Raji (cell line): ENCODE results near the gene CHRNA5.

ENCODE experiments used
- POLR2A ChIP-seq: IDR thresholded peaks from 2 replicates; pipeline ENCODE4 v1.6.1; 2011; ENCODE audit warnings: low read depth, low read length, control low read depth; ENCODE audit not compliant: insufficient read depth

CHRNA5 gene

DNA sequence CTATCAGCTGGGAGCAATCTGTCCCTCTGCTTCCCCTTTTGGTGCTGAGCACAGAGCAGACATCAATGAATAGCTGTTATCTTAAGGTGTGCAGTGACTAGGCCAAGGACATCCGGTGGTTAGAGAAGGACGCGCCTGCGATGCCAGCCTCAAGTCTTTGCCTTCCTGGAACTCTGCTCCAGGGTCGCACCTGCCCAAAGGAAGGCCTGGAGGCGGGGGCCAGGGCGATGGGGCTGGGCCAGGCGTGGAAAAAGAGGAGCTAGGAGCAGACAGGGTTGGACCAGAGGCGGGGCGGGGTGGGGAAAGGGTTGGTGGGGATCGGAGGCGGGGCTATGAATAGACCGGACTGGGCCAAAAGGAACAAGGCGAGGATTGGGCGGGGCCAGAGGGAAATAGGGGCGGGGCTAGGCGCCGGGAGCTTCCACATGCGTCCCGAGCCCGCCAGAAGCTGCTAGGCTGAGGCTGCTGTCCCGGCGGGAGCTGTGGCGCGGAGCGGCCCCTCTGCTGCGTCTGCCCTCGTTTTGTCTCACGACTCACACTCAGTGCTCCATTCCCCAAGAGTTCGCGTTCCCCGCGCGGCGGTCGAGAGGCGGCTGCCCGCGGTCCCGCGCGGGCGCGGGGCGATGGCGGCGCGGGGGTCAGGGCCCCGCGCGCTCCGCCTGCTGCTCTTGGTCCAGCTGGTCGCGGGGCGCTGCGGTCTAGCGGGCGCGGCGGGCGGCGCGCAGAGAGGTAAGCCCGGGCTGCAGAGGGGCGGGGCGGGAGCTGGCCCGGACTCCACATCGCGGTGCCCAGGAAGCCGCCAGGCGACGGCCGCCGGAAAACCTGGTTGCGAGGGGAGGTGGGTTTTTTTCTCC, at the start of gene CHRNA5:
Gene CHRNA5 (plus strand): TSS at position 424 of the 854 bp plus-strand sequence. CDS start 200 bp downstream, at position 624.
- peak; percentile 96 for TF ChIP-seq POLR2A

DNA sequence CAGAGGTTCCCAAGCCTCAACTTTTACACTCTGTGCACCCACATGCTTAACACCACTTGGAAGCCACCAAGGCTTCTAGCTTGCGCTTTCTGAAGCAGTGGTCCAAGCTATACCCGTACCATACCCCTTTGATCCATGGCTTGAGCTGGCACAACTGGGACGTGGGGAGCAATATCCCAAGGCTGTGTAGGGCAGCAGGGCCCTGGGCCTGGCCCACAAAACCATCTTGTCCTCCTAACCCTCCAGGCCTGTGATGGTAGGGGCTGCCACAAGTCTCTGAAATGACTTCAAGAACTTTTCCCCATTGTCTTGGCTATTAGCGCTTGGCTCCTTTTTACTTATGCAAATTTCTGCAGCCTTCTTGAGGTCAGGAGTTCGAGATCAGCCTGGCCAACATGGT, 41.1 kb upstream of the CHRNA5 start:
- TF ChIP-seq POLR2A = no peak

DNA sequence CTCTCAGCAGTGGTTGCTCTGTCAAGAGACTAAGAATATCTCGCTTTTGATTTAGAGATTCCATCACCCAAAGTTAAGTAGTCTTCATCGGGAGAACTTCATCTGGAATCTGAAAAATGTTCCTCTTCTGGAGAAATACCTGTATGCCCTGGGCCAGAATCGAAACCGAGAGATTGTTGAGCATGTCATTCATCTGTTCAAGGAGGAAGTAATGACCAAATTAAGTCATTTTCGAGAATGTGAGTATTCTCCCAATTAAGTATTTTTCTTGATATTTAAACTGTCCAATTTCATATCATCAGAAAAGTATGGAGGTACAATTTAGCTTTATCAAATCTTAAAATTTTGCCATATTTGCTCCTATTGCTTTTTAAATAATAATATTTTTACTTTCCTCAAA, 38.0 kb upstream of the CHRNA5 start:
- no peak for TF ChIP-seq POLR2A

DNA sequence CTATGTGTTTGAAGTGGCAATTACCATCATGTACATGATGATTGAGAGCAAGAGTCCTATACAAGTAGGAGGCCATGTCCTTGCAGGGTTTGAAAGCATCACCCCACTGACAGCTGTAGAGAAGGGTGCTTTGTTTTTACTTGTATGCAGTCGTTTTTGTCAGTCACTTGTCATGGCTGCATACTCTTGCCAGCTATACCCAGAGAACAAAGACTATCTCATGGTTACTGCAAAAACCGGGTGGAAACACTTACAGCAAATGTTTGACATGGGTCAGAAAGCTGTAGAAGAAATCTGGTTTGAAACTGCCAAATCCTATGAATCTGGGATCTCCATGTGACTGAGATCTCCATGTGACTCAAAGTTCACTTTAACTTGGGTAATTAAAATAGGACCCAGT, 32.0 kb upstream of the CHRNA5 start:
- no peak for TF ChIP-seq POLR2A

DNA sequence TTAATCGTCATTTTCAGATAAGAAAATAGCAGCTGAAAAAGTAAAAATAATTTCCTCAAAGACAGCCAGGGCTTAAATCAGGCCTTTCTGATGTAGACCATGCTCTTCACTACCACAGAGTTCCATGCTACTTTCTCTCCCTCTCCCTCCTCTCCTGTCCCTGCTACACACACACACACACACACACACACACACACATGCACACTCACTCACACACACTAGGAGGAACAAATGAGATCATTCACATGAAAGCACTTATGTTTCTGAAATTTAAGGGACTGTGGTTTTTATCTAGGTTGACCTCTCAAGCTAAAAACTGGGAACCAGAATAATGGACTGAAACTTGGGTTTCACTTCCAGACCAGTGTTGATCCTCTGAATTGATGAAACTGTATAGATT, 29.2 kb upstream of the CHRNA5 start:
- no peak for TF ChIP-seq POLR2A

DNA sequence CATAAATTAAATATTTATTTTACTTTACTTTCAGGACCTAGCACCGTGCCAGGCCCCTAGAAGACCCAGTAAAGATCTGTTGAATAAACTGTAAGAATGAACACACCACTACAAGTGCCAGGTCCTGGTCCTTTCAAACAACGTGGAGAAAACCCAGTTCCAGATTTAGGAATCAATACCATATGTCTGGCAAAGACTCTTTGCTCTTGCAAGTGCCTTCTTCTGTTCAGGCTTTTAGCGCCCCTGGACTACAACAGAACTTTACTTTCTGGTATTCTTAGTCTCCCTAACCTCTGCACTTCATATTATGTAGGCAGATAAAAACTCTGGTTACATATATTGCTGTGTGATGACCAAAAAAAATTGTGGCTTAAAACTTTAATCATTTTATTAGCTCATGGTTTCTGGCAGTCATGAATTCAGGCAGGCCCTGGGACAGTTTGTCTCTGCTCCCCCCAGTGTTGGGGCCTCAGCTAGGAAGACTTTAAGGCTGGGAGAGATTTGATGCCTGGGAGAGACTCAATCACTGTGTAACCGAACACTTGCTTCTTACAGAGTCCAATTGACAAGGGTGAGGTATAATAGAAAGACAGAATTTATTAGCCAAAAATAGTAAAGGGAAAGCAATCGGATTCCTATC, 27.9 kb upstream of the CHRNA5 start:
- TF ChIP-seq POLR2A = no peak

DNA sequence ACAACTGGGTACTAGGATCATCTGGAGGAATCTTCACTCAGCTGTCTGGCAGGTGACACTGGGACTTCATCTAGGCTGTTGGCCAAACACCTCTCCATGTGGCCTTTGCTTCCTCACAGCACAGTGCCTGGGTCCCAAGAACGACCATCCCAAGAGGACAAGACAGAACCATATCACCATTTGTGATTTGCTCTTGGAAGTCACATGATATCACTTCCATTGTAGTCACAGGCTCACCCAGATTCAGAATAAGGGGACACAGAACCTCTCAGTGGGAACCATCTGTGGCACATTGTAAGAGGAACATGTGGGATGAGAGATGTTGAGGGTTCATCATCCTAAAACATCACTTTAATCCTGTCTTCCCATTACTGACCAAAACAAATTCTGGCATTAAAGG, 27.0 kb upstream of the CHRNA5 start:
- TF ChIP-seq POLR2A = 0 out of 2 replicates have a peak, but pooled peaks have one; percentile 16

DNA sequence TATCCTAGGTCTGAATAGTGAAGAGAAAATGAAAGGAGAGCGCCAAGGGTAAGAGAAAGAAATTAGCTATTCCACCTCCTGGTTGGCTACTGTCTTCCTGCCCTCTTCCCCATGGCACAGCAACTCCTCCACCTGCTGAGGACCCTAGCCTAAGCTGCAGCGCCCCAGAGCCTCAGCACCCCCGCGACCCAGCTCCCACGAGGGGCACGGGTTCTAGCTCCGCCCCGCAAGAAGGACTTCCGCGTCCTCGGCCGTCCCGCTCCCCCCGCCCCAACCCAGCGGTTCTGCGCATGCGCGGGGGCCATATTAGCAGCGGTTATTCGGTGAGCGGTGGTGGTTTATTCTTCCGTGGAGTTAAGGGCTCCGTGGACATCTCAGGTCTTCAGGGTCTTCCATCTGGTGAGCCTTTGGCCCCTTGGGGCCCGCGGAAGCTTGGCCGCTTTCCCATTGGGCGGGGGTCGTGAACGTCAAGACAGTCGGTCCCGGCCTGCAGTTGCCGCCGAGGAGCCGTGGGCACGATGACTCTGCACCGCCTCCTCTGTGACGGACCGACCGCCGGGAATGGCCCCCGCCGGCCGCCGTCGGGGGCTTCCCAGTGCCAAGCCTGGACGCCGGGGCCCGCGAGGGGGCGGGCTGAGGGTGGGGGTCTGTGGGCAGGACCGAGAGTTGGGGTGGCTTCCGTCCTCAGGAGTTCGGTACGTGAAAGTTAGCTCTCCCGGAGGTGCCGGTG, 25.0 kb upstream of the CHRNA5 start, which contains the start of gene PSMA4:
Gene PSMA4 (plus strand): TSS at position 304 of the 730 bp plus-strand sequence. CDS start 1,484 bp downstream, outside the sequence.
- TF ChIP-seq POLR2A = peak; percentile 94

DNA sequence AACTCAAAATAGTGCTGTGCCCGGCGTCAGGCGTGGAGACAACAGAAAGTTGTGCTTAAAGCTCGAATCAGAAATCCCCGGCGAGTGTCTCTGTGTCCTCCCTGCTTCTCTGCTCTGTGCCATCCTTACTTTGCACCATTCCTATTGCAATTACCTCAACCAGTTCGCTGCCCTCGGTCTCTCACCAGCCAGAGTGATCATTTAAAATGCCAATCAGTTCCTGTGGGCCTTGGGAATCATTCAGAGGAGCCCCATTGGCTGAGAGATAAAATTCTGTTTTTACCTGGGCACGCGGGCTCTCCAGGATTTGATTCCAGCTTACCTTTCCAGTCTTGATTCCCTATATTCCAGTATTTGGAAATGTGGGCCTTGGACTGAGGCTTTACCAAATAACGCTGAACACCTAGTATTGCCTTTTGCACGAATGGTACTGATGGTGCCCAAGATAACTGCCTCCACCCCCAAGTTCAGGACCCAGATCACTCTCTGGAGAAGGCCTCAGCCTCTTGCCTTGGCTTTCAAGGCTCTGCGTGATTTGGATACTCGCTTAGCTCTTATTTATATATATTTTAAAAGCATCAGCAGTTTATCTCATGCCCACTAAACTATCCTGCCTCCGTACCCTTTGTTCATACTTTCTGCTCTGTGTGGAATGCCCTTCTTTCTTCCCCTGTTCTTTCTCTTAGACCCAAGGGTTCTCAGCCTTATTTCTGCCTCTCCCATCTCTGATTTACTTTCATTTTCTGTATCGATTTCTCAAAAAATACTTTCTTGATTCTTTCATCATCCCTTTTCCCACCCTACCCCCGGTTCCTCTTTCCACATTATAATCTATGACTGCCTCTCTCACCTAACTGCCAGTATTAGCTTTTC, 24.2 kb upstream of the CHRNA5 start:
- no peak for TF ChIP-seq POLR2A

DNA sequence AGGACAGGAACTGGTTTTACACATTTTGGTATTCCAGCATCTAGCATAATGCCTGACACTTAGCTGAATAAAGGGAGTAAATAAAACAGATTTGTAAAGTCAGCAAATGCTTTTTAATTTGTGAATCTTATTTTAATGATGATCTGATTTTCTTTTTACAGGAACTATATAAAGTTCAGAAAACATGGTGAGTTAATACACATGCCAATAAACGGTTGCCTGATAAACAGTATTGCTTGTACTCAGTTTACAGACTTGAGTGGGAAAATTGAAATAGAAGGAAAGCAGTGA, 23.6 kb upstream of the CHRNA5 start:
- TF ChIP-seq POLR2A = no peak

DNA sequence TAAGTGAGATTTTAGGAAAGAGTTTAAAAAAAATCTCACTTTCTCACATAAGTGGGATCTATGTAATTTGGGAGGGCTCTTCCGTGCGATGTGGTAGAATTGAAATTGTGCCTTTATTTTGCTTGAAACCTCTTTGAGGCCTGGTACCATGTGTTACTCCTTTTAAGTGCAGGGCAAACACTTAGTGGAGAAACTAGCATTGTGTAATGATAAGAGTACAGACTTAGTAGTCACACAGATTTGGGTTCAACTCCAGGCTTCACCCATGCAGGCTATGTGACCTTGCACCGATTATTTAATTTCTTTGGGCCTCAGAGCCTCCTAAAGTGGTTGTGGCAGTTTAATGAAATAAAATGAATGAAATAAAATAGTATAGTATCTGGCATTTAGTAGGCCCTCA, 22.7 kb upstream of the CHRNA5 start:
- TF ChIP-seq POLR2A = no peak

DNA sequence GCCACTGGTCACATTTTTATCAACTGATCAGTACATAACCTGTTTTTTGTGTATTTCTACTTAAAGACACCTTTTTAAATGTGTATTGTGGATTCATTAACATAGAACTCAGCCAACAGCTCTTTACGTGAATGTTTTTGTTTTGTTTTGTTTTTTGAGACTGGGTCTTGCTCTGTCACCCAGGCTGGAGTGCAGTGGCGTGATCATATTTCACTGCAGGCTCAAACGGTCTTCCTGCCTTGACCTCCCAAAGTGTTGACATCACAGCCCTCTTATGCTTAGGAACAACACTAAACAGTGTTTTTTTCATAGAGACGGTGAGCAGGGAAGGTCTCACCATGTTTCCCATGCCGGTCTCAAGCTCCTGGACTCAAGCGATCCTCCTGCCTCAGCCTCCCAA, 15.1 kb upstream of the CHRNA5 start:
- no peak for TF ChIP-seq POLR2A

DNA sequence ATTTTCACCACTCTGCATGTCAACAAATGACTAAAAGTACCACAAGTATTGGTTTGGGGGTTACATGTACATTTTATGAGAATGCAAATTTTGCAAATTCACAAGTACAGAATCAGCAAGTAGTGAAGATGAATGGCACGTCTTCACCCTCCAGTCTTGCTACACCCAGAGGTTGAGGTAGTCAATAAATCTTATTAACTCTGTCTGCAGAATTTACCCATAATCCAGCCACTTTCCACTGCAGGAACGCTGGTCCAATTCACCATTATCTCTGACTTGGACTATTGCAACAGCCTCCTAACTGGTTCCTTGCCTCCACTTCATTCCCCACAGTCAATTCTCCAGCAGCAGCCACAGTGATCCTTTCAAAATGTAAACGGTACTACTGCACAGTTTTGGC, 14.5 kb upstream of the CHRNA5 start:
- no peak for TF ChIP-seq POLR2A

DNA sequence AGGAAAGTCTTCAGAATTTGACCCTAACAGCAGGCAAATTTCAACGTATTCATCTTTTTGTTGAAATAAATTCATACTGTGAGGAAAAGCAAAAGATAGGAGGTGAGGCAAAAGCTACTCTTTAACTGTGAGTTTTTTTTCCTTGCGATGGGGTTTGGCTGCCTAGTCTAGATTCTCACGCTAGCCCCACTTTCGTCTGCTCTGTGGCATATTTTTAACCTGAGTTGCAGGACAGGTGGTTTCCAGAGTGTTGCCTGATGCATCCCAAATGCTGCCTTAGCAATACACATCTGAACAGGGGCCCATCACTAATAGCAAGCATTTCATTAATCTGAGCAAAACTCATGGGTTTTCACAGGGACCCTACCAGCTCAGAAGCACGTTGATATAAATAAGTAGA, 13.4 kb upstream of the CHRNA5 start:
- TF ChIP-seq POLR2A = no peak

DNA sequence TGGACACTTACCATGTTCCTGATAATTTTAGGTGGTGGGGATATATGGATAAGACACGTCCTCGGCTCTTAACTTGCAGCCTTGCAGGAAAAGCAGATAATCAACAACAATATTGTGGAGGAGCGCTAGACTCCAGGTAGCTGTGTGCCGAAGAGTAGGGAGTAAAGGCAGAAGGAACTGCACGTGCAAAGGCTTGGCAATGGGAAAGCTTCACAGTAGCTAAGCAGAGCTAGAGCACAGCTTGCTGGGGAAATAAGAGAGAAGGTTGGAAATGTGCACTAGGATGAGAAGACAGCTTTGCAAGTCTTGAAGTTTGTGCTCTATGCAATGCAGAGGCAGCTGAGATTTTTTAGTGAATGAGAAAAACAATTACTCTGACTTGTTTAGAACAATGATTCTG, 12.7 kb upstream of the CHRNA5 start:
- TF ChIP-seq POLR2A = no peak
